Activated CD4-positive, alpha-beta T cell treated with anti-CD3 and anti-CD28 coated beads, Interleukin-2, amount 50 U/mL, for 48 hours (primary cell): ENCODE measurements around the gene SV2B.

Source experiments
- DNase-seq, 2 experiments: peaks; one replicate each; pipeline ENCODE4 v3.0.0-alpha.2; 2020

The SV2B gene

DNA sequence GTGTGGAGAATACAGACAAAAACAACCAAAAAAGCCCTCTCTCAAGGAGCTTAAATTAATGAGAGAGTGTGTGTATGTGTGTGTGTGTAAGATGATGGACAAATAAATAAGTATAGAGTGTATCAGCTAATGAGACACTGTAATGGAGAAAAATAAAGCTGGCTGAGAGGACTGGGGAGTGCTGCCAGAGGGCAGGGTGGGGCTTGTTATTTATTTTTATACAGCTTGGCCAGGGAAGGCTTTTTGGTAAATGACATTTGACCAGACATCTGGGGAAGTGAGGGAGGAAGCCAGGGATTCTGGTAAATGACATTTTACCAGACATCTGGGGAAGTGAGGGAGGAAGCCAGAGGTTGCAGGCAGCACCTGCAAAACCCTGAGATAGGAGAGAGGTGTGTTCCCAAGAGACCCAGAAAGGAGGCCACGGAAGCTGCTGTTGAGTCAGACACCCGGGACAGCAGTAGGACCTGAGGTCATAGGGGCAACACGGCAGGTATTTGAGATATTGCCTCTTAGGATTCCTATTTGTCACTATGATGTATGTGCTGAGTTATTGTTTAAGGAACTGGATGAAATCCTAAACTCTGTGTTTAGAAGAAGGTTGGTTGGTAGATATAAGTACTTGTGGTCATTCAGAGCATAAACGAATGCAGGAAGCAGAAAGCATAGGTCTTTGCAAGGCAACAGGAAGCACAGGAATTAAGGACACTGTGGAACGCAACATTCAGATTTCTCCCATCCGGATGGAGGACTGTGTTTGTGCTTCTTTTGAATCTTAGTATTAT, 2.7 kb downstream of the SV2B start:
- no peak for DNase-seq

DNA sequence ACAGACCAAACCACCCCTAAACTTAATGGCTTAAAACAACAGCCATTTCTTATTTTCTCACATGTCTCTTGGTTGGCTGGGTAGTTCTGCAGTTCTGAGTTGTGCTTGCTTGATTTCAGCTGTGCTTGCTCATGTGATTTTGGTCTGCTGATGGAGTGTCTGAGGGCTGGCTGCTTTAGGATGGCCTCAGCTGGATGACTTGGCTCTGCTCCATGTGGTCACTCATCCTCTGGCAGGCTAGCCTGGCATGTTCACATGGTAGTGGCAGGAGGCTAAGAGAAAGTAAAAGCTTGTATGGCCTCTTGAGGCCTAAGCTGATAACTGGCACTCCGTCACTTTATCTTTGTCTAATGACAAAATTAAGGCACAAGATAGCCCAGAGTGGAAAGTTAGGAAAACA, 4.1 kb downstream of the SV2B start:
- DNase-seq = no peak

DNA sequence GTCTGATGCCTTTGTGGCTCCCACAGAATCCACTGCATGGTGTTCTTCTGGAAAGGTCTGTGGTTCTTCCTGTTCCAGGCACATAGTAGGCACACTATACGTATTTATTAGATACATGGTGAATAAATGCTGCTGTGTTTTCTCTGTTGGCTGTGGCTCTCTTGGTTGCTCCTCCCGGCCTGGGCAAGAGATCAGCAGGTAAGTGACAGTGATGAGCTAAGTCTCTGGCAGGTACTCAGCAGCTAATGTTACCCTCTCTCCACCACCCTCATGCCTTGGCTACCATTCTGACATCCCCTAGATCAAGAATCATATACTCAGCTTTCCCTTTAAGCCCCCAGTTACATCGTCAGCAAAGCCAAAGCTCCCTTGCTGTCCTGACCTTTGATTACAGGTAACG, 8.4 kb downstream of the SV2B start:
- no peak for DNase-seq

DNA sequence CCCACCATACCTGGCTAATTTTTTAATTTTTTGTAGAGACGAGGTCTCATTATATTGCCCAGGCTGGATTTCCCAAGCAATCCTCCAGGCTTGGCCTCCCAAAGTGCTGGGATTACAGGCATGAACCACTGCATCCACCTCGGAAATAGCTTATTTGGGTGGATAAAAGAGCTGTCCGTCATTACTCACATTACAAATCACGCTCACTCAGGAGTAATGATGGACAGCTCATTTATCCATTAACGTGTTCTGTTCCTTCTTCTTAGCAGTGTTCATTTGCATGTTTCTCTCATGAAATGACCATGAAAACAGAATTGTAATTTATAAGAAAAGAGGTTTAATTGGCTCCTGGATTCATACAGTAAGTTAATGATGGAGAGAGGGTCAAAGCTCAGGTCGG, 9.8 kb downstream of the SV2B start:
- DNase-seq = no peak

DNA sequence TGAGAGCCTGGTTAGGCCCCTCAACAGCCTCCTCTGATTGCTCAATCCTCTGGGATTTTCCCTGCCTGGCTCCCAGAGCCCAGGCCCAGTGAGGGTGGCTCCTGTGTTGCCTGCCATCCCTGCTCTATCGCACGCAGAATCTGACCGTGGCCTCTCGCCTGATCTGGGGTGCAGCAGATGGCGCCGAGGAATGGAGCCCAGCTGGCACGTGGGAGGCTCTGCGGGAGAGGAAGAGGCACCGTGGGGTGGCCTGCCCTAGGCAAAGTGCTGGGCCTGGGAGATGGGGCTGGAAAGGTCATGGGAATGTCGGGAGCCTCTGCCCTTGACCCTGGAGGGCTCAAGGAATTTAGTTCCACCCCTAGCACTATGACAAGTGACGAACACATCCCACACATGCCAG, 10.3 kb downstream of the SV2B start:
- no peak for DNase-seq

DNA sequence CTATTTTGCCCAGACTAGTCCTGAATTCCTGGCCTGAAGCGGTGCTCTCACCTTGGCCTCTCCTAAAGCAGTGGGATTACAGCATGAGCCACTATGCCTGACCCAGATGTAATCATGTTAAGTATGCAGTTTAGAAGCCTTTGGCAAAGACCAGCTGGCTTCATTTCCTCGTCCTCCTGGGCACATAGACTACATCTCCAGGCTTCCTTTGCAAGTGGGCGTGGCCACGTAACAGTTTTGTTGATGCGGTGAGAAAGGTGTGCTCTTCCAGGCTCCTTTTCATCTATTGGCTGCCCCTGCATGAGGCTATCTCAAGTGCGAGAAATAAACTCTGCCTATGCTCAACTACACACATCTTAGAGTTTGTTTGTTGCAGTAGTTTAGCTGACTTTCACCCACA, 13.0 kb downstream of the SV2B start:
- no peak for DNase-seq

DNA sequence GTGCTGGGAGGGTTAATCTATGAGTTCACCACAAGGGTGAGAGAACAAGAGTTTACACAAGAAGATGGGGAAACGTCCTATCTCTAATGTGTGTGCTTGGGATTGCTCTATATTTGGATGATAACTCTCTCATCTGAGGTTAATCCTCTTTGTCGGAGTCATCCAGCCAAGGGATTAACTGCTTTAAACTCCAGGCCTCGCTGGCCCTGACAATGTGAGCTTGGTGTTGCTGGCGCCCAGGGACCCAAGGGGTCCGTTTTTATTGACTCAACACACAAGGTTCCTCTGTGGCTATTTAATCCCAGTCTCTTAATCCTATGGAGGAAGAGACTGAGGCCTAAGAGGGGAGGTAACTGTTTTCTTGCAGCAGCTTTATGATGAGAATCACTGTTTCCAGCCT, 14.2 kb downstream of the SV2B start:
- DNase-seq = no peak

DNA sequence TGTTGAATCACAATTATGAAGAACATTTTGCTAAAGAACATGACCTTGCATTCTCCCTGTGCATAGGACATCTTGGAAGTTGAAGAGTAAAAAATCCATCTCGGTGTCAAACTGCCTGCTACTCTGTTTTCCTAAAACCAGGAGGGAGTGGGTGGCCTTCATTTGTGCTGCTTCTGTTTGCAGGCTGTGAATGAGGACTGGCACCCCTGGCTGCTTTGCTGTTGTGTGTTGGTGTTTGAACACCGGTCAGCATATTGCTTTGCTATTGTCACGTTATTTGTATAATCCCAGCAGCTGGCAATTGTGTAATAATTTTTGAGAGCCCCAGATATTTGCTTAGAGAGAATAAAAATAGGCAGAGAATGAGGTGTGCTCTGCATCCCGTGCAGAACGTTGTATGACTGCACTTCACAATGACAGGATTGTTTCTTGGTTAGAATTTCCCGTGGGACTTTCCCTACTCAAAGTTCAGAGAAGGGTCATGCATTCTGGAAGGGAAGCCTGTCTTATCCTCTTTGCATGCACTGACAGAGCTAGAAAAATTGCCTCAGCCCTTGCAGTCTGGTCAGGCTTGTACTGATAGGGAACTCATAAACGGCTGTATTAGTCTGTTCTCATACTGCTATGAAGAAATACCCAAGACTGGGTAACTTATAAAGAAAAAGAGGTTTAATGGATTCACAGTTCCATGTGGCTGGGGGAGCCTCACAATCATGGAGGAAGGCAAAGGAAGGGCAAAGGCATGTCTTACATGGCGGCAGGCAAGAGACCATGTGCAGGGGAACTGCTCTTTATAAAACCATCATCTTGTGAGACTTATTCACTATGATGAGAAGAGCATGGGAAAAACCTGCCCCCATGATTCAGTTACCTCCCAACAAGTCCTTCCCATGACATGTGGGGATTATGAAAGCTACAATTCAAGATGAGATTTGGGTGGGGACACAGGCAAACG, 16.3 kb downstream of the SV2B start:
- no peak for DNase-seq

DNA sequence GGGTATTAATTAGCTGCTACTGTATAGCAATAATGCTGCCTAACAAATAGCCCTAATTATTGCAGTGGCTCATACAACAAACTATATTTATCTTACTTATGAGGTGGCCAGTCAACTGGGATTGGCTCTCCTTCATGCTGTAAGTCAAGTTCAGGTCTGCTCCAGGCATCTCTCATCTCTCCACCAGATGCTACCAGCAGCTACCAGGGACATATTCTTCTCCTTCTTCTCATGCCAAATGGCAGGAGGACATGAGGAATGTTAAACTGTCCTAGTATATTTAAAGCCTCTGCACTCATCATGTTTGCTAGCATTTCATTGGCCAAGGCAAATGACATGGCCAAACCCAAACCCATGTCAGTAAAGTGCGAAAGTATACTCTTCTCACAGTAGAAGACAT, 17.3 kb downstream of the SV2B start:
- no peak for DNase-seq

DNA sequence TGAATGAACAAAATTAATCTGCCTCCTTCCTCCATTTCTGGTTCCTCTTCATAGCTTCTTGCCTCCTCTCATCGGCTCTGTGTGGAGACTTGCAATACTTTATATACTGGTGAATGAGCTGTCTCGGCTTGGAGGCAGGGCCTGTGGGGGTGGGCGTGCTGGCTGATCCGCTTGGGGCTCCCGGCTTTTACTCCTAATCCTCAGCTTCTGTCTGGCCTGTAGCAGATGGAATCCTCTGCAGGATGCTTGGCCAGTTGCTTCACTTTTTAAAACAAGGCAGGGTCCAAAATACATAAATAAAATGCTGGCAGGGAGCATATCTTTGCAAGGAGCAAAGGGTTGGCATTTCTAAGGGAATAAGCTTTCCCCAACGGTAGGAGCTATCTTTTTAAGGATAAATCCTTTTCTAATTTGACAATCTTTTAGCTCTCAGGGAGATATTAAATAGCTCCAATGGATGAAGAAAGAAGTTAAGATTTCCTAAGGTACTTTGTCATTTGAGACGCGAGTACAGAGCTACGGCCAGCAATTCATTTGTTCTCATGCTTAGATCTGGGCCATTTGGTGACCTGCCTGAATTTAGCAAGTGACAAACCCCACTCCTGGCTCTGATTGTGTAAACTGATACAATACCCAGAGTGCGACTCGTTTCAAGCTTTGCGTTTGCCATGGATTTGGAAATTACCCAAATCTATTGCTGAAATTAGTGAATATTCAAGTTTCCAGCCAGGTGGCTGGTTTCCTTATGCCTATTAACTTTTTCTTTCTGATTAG, 18.9 kb downstream of the SV2B start:
- no peak for DNase-seq

DNA sequence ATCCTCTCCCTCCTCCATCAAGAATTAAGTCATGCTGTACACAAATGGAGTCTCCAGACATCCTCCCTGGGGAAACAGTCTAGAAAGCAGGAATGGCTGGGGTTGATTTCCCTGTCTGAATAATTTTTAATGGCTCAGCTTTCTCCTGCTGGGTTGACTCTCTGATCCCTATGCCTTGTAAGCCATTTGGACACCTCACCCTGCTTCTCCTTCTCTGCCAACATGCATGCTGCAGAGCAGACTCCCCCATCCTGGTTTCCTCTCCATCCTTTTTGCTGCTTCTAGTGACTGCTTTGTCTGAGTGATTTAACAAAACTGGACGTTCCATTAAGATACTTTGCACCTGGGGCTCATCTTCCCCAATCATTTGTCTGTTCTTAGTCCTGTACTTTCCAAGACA, 22.2 kb downstream of the SV2B start:
- DNase-seq = no peak

DNA sequence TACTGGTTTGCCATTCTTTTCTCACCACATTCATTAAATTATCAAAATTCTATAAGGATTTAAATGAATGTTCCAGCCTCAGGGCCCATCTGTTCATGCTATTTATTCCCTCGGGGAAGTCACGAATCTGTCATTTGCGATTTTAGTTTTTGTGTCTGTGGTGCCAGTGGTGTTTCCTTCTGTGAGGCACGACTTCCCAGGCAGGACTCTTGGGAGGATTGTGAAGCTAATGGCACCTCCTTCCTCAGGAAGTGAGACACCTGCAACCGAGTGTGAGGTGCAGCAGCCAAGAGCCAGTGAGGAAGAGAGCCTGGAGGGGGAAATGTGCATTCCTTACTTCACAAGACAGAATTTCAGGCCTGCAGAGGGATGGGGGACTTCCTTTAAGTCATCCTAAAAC, 24.1 kb downstream of the SV2B start:
- no peak for DNase-seq

DNA sequence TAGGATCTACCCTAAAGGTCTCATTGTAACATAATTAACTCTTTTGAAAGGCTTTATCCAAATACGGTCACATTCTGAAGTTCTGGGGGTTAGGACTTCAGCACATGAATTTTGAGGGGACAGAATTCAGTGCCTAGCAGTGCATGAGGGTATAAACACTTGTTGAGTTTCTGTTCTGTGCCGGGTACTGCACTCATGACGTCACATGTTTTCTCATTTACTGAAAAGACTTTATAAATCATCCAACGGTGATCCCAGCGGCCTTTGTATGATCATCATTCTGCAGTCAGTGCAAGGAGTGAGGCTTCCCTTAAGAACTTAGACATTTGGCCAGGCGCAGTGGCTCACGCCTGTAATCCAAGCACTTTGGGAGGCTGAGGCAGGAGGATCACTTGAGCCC, 25.1 kb downstream of the SV2B start:
- no peak for DNase-seq

DNA sequence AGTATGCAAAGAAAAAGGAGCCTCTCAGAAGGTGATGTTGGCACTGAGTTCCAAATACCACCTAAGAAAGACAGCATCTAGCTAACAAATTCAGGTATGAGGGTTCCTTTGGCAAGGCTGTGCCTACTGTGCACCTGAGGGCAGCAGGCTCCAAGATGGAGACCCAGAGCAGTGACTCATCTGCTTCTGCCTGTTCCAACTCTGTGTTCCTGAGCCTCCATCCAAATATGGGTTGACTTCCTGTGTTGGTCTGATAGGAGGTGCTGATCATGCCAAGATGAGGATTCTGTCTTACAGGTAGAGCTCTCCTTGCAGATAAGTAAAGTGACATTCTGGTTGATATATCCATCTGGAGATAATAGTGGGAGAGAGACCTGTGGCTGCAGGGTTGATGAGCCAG, 26.0 kb downstream of the SV2B start:
- no peak for DNase-seq

DNA sequence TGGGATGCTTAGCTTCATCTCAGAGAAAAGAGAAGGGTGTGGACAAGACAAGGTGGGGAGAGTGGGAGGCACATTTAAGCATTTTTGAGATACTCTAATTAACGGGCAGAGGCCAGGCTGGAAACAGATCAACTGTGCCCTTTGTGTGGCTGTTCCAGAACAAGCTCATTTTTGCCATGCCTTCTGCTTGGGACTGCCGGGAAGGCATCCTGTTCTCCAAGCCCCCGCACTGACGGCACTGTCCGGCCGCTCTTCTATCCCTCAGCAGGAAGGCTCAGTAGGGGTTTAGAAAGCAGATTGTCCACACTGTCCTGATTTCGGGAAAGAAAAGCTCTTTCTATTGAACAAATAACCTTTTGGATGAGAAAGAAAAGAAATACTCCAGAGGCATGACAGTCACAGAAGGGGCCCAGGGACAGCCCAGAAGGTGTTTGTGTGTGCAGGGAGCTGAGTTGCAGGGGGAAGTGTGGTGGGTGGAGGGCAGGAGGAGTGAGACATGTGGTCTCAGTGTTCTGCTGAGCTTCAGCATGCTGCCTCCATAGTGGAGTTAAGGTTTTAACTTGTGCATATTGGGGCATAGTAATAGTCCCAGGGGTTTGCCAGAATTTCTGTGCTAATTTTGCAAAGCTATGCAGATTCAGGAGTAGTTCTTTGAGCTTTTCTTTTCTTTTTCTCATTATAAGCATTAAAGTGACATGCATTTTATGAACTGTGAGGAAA, 27.3 kb downstream of the SV2B start:
- no peak for DNase-seq

DNA sequence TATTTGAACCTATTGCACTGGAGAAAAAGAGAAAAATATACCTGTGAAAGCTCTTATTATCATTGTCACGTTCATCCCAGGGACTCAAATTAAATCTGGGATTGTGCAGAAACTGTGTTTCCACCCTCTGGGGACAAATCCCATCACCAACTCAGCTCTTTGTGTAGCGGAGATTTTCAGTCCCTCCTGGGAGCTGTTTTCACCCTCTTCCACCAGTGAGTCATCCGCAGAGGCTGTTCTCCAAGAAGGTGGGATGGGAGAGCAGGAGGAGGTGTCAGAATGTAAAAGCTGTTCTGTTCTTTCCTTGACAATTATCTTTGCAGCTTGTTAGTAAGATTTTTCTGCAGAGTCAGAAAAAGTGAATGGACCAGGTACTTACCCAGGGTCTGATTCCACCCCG, 28.0 kb downstream of the SV2B start:
- no peak for DNase-seq

DNA sequence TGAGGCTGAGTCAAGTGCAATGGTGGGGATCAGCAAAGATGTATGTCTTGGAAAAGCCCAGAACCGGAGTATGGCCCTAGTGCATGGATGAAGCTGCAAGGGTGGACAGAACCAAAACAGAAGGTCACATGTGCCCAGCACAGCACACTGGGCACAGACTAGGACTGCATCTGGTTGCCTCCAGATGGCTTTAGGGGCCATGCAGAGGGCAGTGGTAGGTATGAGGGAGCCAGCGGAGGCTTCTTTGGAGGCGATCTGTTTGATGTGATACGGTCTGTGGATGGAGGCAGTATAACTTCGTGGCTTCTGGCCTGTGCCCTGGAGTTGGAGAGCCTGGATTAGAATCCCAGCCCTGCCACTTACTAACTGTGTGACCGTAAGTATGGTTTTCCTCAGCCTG, 29.4 kb downstream of the SV2B start:
- DNase-seq = no peak

DNA sequence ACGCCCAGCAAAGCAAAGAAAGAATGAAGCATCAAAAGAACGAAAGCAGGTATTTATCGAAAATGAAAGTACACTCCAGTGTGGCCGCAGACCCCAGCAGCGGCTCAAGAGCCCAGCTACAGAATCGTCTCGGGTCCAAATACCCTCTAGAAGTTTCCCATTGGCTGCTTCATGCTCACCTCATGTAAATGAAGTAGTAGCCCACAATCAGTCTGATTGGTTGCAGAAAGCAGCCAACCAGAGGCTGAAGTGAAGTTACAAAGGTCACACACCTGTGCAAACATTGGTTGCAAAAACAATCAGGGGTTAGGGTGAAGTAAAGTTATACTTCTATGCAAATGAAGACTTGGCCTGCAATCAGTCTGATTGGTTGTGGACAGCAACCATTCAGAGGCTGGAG, 32.0 kb downstream of the SV2B start:
- DNase-seq = no peak

DNA sequence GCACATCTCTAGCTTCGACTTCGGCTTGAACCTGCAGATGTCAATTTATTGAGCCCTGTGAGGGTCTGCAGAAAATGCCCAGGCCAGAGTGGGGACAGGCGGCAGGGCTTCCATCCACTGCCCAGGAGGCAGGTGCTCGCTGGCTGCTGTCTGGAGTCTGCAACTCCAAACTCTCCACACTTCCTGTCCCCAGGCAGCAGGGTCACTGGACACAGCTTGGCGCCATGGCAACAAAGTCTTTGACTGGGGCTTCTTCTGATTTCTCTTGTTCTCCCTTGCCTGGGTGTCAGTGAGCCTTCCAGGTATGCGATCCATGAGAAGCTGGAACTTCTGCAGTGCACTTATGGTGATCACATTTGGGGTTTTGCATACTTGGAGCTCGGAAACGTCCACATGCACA, 33.5 kb downstream of the SV2B start:
- no peak for DNase-seq

DNA sequence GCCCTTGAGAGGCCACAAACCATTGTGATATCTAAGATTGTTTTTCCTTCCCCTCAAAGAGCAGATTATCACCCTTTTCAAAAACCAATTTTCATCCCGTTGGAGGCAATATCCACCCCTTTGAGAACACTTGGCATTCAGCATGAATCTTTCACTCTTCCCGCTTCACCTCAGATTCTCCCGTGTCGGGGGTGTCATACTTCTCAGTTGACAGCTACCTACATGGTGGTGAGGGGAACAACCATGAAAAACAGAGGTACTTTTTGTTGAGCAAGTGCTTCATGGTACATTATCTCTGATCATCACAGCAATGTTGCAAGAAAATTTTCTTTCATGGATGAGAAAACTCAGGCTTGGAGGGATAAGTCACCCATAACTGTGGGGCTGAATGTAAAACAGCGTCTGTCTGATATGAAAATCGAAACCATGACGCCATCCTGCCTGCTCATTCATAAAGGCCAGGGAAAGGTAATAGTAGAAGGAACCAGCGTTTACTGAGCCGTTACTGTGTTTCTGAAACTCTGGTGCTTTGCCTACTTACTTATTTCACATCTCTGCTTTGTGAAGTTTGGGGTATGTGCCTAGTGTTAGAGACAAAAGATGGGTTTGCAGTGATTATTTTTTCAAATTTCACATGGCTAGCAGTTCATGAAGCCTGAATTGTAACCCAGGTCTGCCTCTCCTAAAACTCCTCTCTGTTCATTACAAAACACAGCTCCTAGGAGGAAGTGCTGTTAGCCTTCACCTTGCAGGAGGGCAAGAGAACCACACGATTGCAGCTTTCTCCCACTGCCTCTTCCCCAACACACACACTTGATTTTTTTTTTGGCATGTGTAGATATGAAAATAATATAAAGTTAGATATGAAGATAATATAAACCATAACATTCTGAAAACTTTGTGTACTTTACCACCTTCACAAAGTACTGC, 35.4 kb downstream of the SV2B start:
- DNase-seq = no peak

DNA sequence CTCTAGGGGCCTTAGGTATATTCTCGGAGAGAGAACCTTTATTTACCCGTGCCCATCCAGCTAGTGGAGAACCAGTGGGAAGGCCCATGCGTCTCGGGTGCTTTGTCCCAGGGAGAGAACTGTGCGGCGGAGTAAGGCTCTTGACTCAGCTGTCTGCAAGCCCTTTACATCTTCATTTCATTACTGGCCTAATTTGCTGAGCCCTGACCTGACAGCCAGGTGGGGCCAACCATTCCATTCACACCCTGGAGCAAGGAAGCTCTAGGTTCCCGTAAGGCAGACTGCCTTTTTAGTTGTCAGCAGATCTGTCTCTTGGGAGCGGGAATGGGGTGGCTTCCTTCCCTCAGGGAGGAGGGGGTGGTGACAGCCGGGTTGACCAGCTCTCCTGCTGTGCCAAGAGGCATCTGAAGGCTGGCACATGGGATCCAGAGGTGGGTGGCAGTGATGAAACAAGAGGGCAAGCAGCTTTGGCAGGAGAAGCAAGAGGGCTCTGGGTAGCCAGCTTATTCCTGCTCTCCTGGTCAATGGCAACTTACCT, 36.4 kb downstream of the SV2B start:
- DNase-seq = no peak
